Measurements from ENCODE around the gene RBM20.
A peak's percentile ranks its signal among the peaks of the same experiment; 100 is the strongest.

RBM20 gene

GRCh38 chr10:110778211-110778610, 134.1 kb downstream of the RBM20 start:
- Histone ChIP-seq H3K36me3 (replicated peaks) (no peaks in the 10 kb centered on the region), H3K4me3 (ENCODE audit: low read depth, low read length) (no peak overlapping the region), H3K27me3 (replicated peaks) (no peaks in the 10 kb centered on the region), H3K27ac (no peak overlapping the region)
- DNase-seq, result no peak
- in situ Hi-C loops (cut with HindIII; ENCODE audit: low pct_ligation_motif_present, low sequenced_read_pairs), result no loop called here
- TF ChIP-seq, protein P1, sequence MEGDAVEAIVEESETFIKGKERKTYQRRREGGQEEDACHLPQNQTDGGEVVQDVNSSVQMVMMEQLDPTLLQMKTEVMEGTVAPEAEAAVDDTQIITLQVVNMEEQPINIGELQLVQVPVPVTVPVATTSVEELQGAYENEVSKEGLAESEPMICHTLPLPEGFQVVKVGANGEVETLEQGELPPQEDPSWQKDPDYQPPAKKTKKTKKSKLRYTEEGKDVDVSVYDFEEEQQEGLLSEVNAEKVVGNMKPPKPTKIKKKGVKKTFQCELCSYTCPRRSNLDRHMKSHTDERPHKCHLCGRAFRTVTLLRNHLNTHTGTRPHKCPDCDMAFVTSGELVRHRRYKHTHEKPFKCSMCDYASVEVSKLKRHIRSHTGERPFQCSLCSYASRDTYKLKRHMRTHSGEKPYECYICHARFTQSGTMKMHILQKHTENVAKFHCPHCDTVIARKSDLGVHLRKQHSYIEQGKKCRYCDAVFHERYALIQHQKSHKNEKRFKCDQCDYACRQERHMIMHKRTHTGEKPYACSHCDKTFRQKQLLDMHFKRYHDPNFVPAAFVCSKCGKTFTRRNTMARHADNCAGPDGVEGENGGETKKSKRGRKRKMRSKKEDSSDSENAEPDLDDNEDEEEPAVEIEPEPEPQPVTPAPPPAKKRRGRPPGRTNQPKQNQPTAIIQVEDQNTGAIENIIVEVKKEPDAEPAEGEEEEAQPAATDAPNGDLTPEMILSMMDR (IDR thresholded peaks at IDR 0.05; ENCODE audit: low read depth, low read length, missing control alignments), result no peak

DNA sequence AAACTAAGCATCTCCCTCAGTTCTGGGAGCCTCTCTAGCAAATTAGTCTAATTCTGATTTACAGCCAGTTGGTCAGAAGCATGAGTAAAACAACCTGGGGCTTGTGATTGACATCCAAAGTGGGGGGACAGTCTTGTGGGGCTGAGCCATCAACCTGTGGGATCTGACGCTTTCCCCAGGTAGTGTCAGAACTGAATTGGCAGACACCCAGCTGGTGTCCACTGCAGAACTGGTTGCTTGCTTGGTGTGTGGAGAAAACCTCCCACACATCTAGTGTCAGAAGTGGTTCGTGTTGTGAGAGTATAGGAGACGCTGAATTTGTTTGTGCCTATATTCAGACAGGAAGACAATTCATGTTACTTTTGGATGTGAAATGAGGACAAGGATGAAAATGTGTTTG, 135.4 kb downstream of the RBM20 start:
- Histone ChIP-seq H3K4me3 (ENCODE audit: low read depth, low read length) (no peak overlapping the region), H3K36me3 (replicated peaks) (no peaks in the 10 kb centered on the region), H3K27ac (no peak overlapping the region), H3K27me3 (replicated peaks) (no peaks in the 10 kb centered on the region)
- TF ChIP-seq, protein P1 (IDR thresholded peaks at IDR 0.05; ENCODE audit: low read depth, low read length, missing control alignments), result no peak
- no peak for DNase-seq
- in situ Hi-C loops (cut with HindIII; ENCODE audit: low pct_ligation_motif_present, low sequenced_read_pairs), result no loop called here

GRCh38 chr10:110780704-110781103, 136.6 kb downstream of the RBM20 start:
- in situ Hi-C loops (cut with HindIII; ENCODE audit: low pct_ligation_motif_present, low sequenced_read_pairs), result no loop called here
- Histone ChIP-seq H3K27me3 (replicated peaks) (no peaks in the 10 kb centered on the region), H3K27ac (no peak overlapping the region), H3K4me3 (ENCODE audit: low read depth, low read length) (no peak overlapping the region), H3K36me3 (replicated peaks) (no peaks in the 10 kb centered on the region)
- TF ChIP-seq, protein P1 (IDR thresholded peaks at IDR 0.05; ENCODE audit: low read depth, low read length, missing control alignments), result no peak
- no peak for DNase-seq

- Histone ChIP-seq H3K27me3 (replicated peaks) (no peaks in the 10 kb centered on the region), H3K4me3 (ENCODE audit: low read depth, low read length) (no peak overlapping the region), H3K36me3 (replicated peaks) (no peaks in the 10 kb centered on the region), H3K27ac (no peak overlapping the region)
- in situ Hi-C loops (cut with HindIII; ENCODE audit: low pct_ligation_motif_present, low sequenced_read_pairs), result no loop called here
- DNase-seq, result no peak
- TF ChIP-seq, protein P1 (IDR thresholded peaks at IDR 0.05; ENCODE audit: low read depth, low read length, missing control alignments), result no peak
Observed at GRCh38 chr10:110781139-110781538, 137.0 kb downstream of the RBM20 start.

- H3K4me3 ChIP-seq (ENCODE audit: low read depth, low read length), result no peak overlapping the region
- TF ChIP-seq, protein P1 (IDR thresholded peaks at IDR 0.05; ENCODE audit: low read depth, low read length, missing control alignments), result no peak
- in situ Hi-C loops (cut with HindIII; ENCODE audit: low pct_ligation_motif_present, low sequenced_read_pairs), result no loop called here
- no peaks in the 10 kb centered on the region for H3K36me3 ChIP-seq (replicated peaks)
- DNase-seq, result no peak
- no peaks in the 10 kb centered on the region for H3K27me3 ChIP-seq (replicated peaks)
- no peak overlapping the region for H3K27ac ChIP-seq
Observed at GRCh38 chr10:110782616-110783015, 138.5 kb downstream of the RBM20 start.

DNA sequence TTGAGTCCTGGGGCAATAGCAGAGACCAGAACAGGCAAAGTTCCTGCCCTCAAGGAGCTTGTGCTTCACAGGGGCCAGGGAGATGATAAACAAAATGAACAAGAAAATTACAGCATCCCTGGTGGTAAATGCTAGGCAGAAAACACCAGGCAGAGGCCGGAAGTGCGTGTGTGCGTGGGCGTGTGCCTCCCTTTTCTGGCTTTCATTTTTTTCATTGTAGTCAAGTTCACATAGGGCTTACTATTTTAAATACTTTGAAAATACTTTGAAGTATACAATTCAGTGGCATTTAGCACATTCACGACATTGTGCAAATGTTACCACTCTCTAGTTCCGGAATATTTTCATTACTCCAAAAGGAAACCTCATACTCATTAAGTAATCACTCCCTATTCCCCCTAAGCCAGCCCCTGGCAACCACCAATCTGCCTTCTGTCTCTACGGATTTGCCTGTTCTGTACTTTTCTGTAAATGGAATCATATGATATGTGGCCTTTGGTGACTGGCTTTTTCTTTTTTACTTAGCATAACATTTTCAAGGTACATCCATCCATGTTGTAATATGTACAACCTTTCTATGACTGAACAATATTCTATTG, 139.5 kb downstream of the RBM20 start:
- in situ Hi-C loops (cut with HindIII; ENCODE audit: low pct_ligation_motif_present, low sequenced_read_pairs), result no loop called here
- TF ChIP-seq, protein P1 (IDR thresholded peaks at IDR 0.05; ENCODE audit: low read depth, low read length, missing control alignments), result no peak
- peak; percentile 52 for DNase-seq
- Histone ChIP-seq H3K4me3 (ENCODE audit: low read depth, low read length) (no peak overlapping the region), H3K27me3 (replicated peaks) (no peaks in the 10 kb centered on the region), H3K27ac (peak overlapping the region; percentile 8), H3K36me3 (replicated peaks) (no peaks in the 10 kb centered on the region)

All from brain microvascular endothelial cell (primary cell).